ENCODE results near the gene XCL2.

The XCL2 gene

DNA sequence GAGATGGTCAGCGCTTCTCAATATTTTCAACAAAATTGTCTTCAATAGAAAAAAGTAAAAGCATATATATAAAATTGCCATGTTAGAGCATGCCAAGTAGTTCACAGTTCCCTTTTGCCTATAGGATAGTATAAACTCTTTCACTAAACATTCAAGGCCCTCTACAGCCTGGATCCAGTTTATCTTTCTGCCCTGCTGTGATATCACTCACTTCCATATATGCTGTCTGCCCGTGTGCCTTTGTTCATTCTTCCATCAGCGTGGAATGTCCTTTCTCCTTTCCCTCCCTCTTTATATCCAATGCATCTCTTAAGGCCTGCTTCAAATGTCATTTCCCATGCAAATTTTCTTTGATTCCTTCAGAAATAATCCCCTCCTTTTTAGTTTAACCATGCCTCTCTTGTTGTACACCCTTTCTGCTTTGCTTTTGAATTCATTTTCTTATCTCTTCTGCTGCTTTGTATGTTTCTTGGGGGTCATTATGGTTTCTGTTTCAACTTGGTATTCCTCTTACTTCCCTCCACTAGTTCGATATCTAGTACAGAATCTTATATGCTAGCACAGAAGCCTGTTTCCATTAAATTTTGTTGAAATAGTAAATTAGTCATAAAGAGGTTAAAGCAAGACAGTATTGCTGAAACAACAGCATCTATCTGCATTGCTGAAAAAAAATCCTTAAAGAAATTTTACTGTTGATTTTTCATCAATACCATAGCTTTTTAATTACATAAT, 44.7 kb downstream of the XCL2 start:
- Histone ChIP-seq H3K4me3 (ENCODE audit: low read depth, low read length) (no peak overlapping the region), H3K4me1 (ENCODE audit: control insufficient read depth, insufficient read depth, low read length) (peaks cover 7% of the 10 kb centered on the region), H3K9me3 (ENCODE audit: control insufficient read depth, insufficient read depth, low read depth, low read length) (no peaks in the 10 kb centered on the region), H3K36me3 (ENCODE audit: control insufficient read depth, insufficient read depth, low read length) (no peaks in the 10 kb centered on the region), H3K27me3 (ENCODE audit: control insufficient read depth, insufficient read depth, low read length) (no peaks in the 10 kb centered on the region), H3K9ac (ENCODE audit: low read length) (no peak overlapping the region), H3K27ac (ENCODE audit: low read depth, low read length) (no peak overlapping the region)

GRCh38 chr1:168498159-168498631, 45.6 kb downstream of the XCL2 start:
- Histone ChIP-seq H3K4me3 (ENCODE audit: low read depth, low read length) (no peak overlapping the region), H3K27me3 (ENCODE audit: control insufficient read depth, insufficient read depth, low read length) (no peaks in the 10 kb centered on the region), H3K9me3 (ENCODE audit: control insufficient read depth, insufficient read depth, low read depth, low read length) (no peaks in the 10 kb centered on the region), H3K4me1 (ENCODE audit: control insufficient read depth, insufficient read depth, low read length) (peaks cover 7% of the 10 kb centered on the region), H3K9ac (ENCODE audit: low read length) (peak overlapping the region; percentile 23), H3K27ac (ENCODE audit: low read depth, low read length) (no peak overlapping the region), H3K36me3 (ENCODE audit: control insufficient read depth, insufficient read depth, low read length) (no peaks in the 10 kb centered on the region)

- Histone ChIP-seq H3K9ac (ENCODE audit: low read length) (no peak overlapping the region), H3K27ac (ENCODE audit: low read depth, low read length) (no peak overlapping the region), H3K36me3 (ENCODE audit: control insufficient read depth, insufficient read depth, low read length) (no peaks in the 10 kb centered on the region), H3K4me3 (ENCODE audit: low read depth, low read length) (no peak overlapping the region), H3K9me3 (ENCODE audit: control insufficient read depth, insufficient read depth, low read depth, low read length) (no peaks in the 10 kb centered on the region), H3K27me3 (ENCODE audit: control insufficient read depth, insufficient read depth, low read length) (no peaks in the 10 kb centered on the region), H3K4me1 (ENCODE audit: control insufficient read depth, insufficient read depth, low read length) (peaks cover 7% of the 10 kb centered on the region)
These were observed 46.3 kb downstream of the XCL2 start for GRCh38 chr1:168497376-168497950.

- H3K36me3 ChIP-seq (ENCODE audit: control insufficient read depth, insufficient read depth, low read length) = no peaks in the 10 kb centered on the region
- H3K9me3 ChIP-seq (ENCODE audit: control insufficient read depth, insufficient read depth, low read depth, low read length) = no peaks in the 10 kb centered on the region
- H3K27ac ChIP-seq (ENCODE audit: low read depth, low read length) = no peak overlapping the region
- no peak overlapping the region for H3K9ac ChIP-seq (ENCODE audit: low read length)
- no peaks in the 10 kb centered on the region for H3K4me1 ChIP-seq (ENCODE audit: control insufficient read depth, insufficient read depth, low read length)
- H3K4me3 ChIP-seq (ENCODE audit: low read depth, low read length) = no peak overlapping the region
- no peaks in the 10 kb centered on the region for H3K27me3 ChIP-seq (ENCODE audit: control insufficient read depth, insufficient read depth, low read length)
These were observed 52.2 kb downstream of the XCL2 start for GRCh38 chr1:168491527-168492164.

All from HUES6 (cell line).